HG02981 (cell line): ENCODE results near the gene DDX59.
A peak's percentile ranks its signal among the peaks of the same experiment; 100 is the strongest.

Source experiments
- ATAC-seq: cut with Tn5 transposase; IDR thresholded peaks from one replicate; pipeline ENCODE4 v1.9.1; 2021; ENCODE audit warnings: mild to moderate bottlenecking, moderate library complexity; ENCODE audit not compliant: unreplicated experiment

The DDX59 gene

GRCh38 chr1:200671235-200671786 is 1.6 kb upstream of the DDX59 start:
- ATAC-seq, result no peak

- ATAC-seq, result peak; percentile 5
These were observed 773 bp upstream of the DDX59 start for GRCh38 chr1:200670242-200671118.

DNA sequence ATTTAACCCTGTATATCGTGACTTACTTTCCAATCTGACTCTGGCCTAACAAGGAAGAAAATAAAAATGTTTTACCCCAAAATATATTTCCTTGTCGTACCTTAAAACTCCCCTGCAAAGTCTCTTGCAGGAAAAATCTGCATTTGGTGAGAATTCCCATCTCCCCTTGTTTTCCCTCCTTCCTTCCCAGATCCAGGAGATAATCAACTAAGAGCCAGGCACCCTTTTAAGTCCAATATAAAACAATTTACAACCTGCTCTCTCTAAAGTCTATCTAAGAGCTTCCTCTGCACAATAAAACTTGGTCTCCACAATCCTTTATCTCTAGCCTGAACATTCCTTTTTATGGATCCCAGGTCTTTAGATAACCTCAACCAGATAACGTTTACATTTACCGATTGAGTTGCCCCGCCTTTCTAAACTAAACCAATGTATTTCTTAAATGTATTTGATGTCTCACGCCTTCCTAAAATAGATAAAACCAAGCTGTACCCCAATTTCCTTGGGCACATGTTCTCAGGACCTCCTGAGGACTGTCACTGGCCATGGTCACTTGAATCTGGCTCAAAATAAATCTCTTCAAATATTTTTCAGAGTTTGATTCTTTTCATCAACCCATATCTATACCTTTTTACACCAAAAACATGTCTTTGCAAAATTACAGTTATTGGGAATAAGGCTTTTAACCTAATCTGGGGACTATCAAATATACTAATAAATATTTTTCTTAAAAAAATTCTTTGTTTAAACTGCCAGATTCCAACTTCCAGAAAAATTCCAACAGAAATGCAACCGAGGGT is 993 bp downstream of the DDX59 start:
- ATAC-seq, result no peak

- ATAC-seq, result no peak
These were observed 3.4 kb downstream of the DDX59 start for GRCh38 chr1:200666309-200666708.

- no peak for ATAC-seq
These were observed 3.8 kb downstream of the DDX59 start for GRCh38 chr1:200665861-200666260.

GRCh38 chr1:200660719-200661118 is 9.0 kb downstream of the DDX59 start:
- ATAC-seq, result no peak

DNA sequence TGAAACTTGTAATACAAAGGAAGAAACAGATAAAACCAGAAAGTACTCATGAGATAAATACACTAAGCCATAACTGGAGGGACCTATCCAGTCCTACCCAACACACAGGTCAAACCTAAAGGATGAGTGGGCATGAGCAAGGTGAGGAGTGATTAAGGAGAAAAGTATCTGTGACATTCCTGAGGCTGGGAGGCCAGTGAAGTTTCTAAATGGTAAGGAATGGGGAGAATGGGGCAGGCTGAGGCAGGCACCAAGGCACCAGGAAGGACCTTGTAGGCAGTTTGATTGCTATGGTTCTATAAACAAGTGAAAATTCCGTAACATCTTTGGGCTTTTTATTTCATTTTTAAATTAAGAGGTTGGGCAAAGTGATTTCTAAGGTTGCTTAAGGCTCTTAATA is 10.4 kb downstream of the DDX59 start:
- ATAC-seq, result no peak

GRCh38 chr1:200658037-200658818 is 11.5 kb downstream of the DDX59 start:
- ATAC-seq, result no peak

GRCh38 chr1:200654660-200655059 is 15.0 kb downstream of the DDX59 start:
- ATAC-seq, result peak; percentile 93

DNA sequence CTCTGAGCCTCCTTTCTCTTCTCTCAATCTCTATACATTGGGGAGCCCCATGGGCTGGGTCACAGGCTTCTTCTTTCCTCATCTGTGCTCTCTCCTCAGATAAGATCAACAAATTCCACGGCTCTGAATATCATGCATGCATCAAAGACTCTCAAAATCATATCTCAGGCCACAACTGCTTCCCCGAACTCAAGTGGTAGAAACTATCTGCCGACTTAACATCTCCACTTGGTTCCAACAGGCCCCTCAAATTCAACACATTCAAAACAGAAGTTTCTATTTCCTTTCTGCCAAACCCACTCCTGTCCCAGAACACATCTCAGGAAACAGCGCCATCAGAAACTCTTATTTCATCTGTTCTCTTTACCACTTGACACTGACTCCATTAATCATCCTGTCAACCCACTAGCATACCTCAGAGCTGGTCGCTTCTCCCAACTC is 16.7 kb downstream of the DDX59 start:
- ATAC-seq, result no peak

DNA sequence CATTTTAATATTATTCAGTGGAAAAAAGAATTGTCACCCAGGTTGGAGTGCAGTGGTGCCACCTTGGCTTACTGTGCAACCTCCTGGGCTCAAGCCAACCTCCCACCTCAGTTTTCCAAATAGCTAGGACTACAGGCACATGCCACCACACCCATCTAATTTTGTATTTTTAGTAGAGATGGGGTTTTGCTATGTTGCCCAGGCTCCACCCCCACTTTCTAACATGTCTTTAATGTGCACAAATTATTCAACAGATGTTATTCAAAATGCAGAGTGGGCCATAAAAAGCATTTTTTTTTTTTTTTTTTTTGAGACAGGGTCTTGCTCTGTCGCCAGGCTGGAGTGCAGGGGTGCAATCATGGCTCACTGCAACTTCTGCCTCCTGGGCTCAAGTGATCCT is 17.3 kb downstream of the DDX59 start:
- ATAC-seq, result no peak

DNA sequence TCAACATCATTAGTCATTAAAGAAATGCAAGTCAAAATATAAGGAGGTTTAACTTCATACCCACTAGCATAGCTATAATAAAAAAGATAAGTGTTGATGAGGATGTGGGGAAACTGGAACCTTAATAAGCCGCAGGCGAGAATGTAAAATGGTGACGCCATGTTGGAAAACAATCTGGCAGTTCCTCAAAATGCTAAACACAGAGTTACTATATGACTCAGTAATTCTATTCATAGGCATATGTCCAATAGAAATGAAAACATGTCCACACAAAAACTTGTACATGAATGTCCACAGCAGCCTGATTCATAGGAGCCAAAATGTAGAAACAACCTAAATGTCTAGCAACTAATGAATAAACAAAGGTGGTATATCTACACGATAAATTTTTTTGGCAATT is 23.2 kb downstream of the DDX59 start:
- no peak for ATAC-seq

- ATAC-seq, result no peak
These were observed 25.7 kb downstream of the DDX59 start for GRCh38 chr1:200644021-200644420.

DNA sequence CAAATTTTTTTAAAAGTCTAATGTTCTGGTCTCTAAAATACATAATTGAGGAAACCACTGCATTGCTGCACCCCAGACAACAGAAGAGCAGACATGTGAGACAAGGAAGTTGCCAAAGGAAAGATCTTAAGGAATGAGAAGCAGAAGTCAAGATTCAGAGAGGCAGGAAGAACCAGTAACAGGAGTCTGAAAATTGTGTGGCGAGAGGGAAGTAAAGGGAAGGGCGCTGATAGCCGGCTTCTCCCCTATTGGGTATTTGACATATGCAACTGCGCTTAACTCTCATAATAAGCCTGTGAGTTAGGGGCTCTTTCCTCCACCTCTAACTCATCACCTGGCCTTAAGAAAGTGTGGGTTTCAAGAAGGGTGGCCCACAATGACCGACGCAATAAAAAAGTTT is 27.2 kb downstream of the DDX59 start:
- no peak for ATAC-seq

GRCh38 chr1:200640963-200641401 is 28.7 kb downstream of the DDX59 start:
- ATAC-seq, result no peak

DNA sequence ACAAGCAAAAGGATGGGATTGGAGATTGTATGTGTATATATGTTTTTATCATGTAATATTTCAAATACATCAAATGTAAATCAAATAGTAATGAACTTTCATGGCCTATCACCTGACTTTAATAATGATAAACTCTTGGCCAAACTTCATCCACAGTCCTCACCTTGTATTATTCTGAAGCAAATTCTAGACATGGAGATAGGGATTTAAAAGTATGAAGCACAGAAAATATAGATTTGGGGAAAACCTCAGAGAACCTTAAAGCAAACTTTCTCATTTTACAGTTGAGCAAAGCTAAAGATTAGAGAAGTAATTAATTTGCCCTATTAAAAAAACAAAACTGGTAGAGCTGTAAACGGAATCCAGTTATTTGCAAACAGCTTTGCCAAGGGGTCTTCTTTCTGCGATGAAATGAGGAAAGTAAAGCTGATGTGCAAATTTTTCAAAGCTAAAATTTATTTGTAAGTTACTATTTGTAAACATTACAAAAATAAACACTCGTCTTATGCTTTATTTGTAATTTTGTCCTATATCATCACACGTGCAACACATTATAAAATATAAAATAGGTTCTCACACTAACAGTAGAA is 29.2 kb downstream of the DDX59 start:
- ATAC-seq, result no peak

GRCh38 chr1:200638073-200638472 is 31.6 kb downstream of the DDX59 start:
- ATAC-seq, result no peak

- ATAC-seq, result no peak
These were observed 33.0 kb downstream of the DDX59 start for GRCh38 chr1:200636681-200637080.

- no peak for ATAC-seq
These were observed 35.2 kb downstream of the DDX59 start for GRCh38 chr1:200634261-200635122.

GRCh38 chr1:200631375-200631774 is 38.3 kb downstream of the DDX59 start:
- no peak for ATAC-seq
